PC-3 (cell line): ENCODE results near the gene RGL3.

Experiments used
- EZH2phosphoT487 ChIP-seq: fragments of 300-600 bp; sonication (generic); IDR thresholded peaks from 2 replicates; pipeline ENCODE4 v1.6.1; 2018; ENCODE audit warnings: mild to moderate bottlenecking, antibody characterized with exemption, low read length, borderline replicate concordance
- TF ChIP-seq, protein P1 (sequence below): fragments of 300-600 bp; sonication (generic); conservative IDR thresholded peaks from 2 replicates; pipeline ENCODE4 v1.5.1; 2017; ENCODE audit warnings: antibody characterized with exemption, low read depth, mild to moderate bottlenecking, low read length

DNA sequence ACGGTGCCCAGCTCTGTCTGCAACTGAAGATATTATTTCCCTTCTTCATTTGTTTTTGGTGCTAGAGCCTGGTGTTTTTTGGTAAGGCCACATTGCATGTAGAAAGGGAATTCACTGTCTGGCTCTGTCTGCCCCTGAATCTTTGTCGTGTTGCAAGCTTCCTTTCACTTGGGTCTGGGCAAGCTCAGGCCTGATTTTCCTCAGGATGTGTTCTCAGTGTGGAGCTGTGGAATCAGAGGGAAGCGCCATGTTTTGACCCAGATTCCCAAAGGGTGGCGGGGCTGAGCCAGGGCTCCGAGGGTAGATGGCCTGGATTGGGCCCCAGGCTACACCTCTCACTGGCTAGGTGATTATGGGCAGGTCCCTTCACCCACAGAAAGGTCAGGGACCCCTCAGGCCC lies 24.9 kb upstream of the RGL3 start:
- TF ChIP-seq, protein P1, sequence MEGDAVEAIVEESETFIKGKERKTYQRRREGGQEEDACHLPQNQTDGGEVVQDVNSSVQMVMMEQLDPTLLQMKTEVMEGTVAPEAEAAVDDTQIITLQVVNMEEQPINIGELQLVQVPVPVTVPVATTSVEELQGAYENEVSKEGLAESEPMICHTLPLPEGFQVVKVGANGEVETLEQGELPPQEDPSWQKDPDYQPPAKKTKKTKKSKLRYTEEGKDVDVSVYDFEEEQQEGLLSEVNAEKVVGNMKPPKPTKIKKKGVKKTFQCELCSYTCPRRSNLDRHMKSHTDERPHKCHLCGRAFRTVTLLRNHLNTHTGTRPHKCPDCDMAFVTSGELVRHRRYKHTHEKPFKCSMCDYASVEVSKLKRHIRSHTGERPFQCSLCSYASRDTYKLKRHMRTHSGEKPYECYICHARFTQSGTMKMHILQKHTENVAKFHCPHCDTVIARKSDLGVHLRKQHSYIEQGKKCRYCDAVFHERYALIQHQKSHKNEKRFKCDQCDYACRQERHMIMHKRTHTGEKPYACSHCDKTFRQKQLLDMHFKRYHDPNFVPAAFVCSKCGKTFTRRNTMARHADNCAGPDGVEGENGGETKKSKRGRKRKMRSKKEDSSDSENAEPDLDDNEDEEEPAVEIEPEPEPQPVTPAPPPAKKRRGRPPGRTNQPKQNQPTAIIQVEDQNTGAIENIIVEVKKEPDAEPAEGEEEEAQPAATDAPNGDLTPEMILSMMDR: no peak
- TF ChIP-seq EZH2phosphoT487: no peak
